Measurements from ENCODE around the gene CIT.

The CIT gene

GRCh38 chr12:119685375-119685774 is 191.7 kb downstream of the CIT start:
- no peak for DNase-seq
- in situ Hi-C loops (cut with MboI; ENCODE audit: low pct_unique_long_range_greater_than_20kb, low sequenced_read_pairs): no loop called here

GRCh38 chr12:119684711-119685369 is 192.3 kb downstream of the CIT start:
- DNase-seq: no peak
- in situ Hi-C loops (cut with MboI; ENCODE audit: low pct_unique_long_range_greater_than_20kb, low sequenced_read_pairs): no loop called here

- in situ Hi-C loops (cut with MboI; ENCODE audit: low pct_unique_long_range_greater_than_20kb, low sequenced_read_pairs): no loop called here
- no peak for DNase-seq
Measured at GRCh38 chr12:119683816-119684215, 193.3 kb downstream of the CIT start.

- in situ Hi-C loops (cut with MboI; ENCODE audit: low pct_unique_long_range_greater_than_20kb, low sequenced_read_pairs): no loop called here
- DNase-seq: no peak
Measured at GRCh38 chr12:119683413-119683812, 193.7 kb downstream of the CIT start.

GRCh38 chr12:119682639-119683252 is 194.4 kb downstream of the CIT start:
- in situ Hi-C loops (cut with MboI; ENCODE audit: low pct_unique_long_range_greater_than_20kb, low sequenced_read_pairs): no loop called here
- peak; percentile 37 for DNase-seq

- no peak for DNase-seq
- in situ Hi-C loops (cut with MboI; ENCODE audit: low pct_unique_long_range_greater_than_20kb, low sequenced_read_pairs): no loop called here
Measured at GRCh38 chr12:119681728-119682638, 195.1 kb downstream of the CIT start.

- in situ Hi-C loops (cut with MboI; ENCODE audit: low pct_unique_long_range_greater_than_20kb, low sequenced_read_pairs): no loop called here
- no peak for DNase-seq
Measured at GRCh38 chr12:119681111-119681510, 196.0 kb downstream of the CIT start.

- in situ Hi-C loops (cut with MboI; ENCODE audit: low pct_unique_long_range_greater_than_20kb, low sequenced_read_pairs): no loop called here
- DNase-seq: no peak
Measured at GRCh38 chr12:119679490-119679889, 197.6 kb downstream of the CIT start.

- no peak for DNase-seq
- in situ Hi-C loops (cut with MboI; ENCODE audit: low pct_unique_long_range_greater_than_20kb, low sequenced_read_pairs): no loop called here
Measured at GRCh38 chr12:119679081-119679480, 198.0 kb downstream of the CIT start.

- DNase-seq: no peak
- in situ Hi-C loops (cut with MboI; ENCODE audit: low pct_unique_long_range_greater_than_20kb, low sequenced_read_pairs): no loop called here
Measured at GRCh38 chr12:119678459-119678858, 198.7 kb downstream of the CIT start.

- in situ Hi-C loops (cut with MboI; ENCODE audit: low pct_unique_long_range_greater_than_20kb, low sequenced_read_pairs): no loop called here
- DNase-seq: no peak
Measured at GRCh38 chr12:119676573-119676972, 200.5 kb downstream of the CIT start.

- in situ Hi-C loops (cut with MboI; ENCODE audit: low pct_unique_long_range_greater_than_20kb, low sequenced_read_pairs): no loop called here
- peak; percentile 26 for DNase-seq
Measured at GRCh38 chr12:119676022-119676421, 201.1 kb downstream of the CIT start.

GRCh38 chr12:119674560-119674959 is 202.6 kb downstream of the CIT start:
- in situ Hi-C loops (cut with MboI; ENCODE audit: low pct_unique_long_range_greater_than_20kb, low sequenced_read_pairs): no loop called here
- no peak for DNase-seq

- DNase-seq: peak; percentile 48
- in situ Hi-C loops (cut with MboI; ENCODE audit: low pct_unique_long_range_greater_than_20kb, low sequenced_read_pairs): no loop called here
Measured at GRCh38 chr12:119673634-119674033, 203.5 kb downstream of the CIT start.

GRCh38 chr12:119672194-119672593 is 204.9 kb downstream of the CIT start:
- DNase-seq: no peak
- in situ Hi-C loops (cut with MboI; ENCODE audit: low pct_unique_long_range_greater_than_20kb, low sequenced_read_pairs): no loop called here

- no peak for DNase-seq
- in situ Hi-C loops (cut with MboI; ENCODE audit: low pct_unique_long_range_greater_than_20kb, low sequenced_read_pairs): no loop called here
Measured at GRCh38 chr12:119671070-119671469, 206.1 kb downstream of the CIT start.

- in situ Hi-C loops (cut with MboI; ENCODE audit: low pct_unique_long_range_greater_than_20kb, low sequenced_read_pairs): no loop called here
- DNase-seq: no peak
Measured at GRCh38 chr12:119669744-119670472, 207.2 kb downstream of the CIT start.

- in situ Hi-C loops (cut with MboI; ENCODE audit: low pct_unique_long_range_greater_than_20kb, low sequenced_read_pairs): no loop called here
- no peak for DNase-seq
Measured at GRCh38 chr12:119668324-119668841, 208.7 kb downstream of the CIT start.

GRCh38 chr12:119667577-119668323 is 209.4 kb downstream of the CIT start, which contains the start of gene PRKAB1:
Gene PRKAB1, plus strand, starts transcription at chr12:119668133. Its CDS starts 112 bp downstream, at chr12:119668245.
- in situ Hi-C loops (cut with MboI; ENCODE audit: low pct_unique_long_range_greater_than_20kb, low sequenced_read_pairs): no loop called here
- peak; percentile 98 for DNase-seq
